Stimulated activated CD4-positive, alpha-beta T cell treated with anti-CD3 and anti-CD28 coated beads, Interleukin-15, amount 100 ng/mL, for 24 hours (primary cell): Measurements from ENCODE around the gene TPD52L2.
"Not testable (repeated sequence)": the region's sequence is repeated elsewhere in the genome, so short reads cannot be mapped to it uniquely, and the experiment has no call there.

ENCODE experiments used
- DNase-seq: peaks from one replicate; pipeline ENCODE4 v3.0.0-alpha.2; 2020

Gene TPD52L2

GRCh38 chr20:63836458-63837344 lies 28.4 kb upstream of the TPD52L2 start:
- no peak for DNase-seq

- DNase-seq: no peak
Measured at GRCh38 chr20:63837479-63837878, 27.6 kb upstream of the TPD52L2 start.

GRCh38 chr20:63839620-63840019 lies 25.4 kb upstream of the TPD52L2 start:
- no peak for DNase-seq

GRCh38 chr20:63840405-63840828 lies 24.7 kb upstream of the TPD52L2 start:
- DNase-seq: no peak

GRCh38 chr20:63842258-63842657 lies 22.8 kb upstream of the TPD52L2 start:
- DNase-seq: no peak

GRCh38 chr20:63843222-63843621 lies 21.8 kb upstream of the TPD52L2 start:
- no peak for DNase-seq

- no peak for DNase-seq
Measured at GRCh38 chr20:63843778-63844177, 21.3 kb upstream of the TPD52L2 start.

- no peak for DNase-seq
Measured at GRCh38 chr20:63844511-63844991, 20.5 kb upstream of the TPD52L2 start.

GRCh38 chr20:63846128-63846771 lies 18.8 kb upstream of the TPD52L2 start:
- DNase-seq: no peak

- no peak for DNase-seq
Measured at GRCh38 chr20:63846888-63847236, 18.2 kb upstream of the TPD52L2 start.

- DNase-seq: no peak
Measured at GRCh38 chr20:63847237-63848002, 17.6 kb upstream of the TPD52L2 start.

- DNase-seq: no peak
Measured at GRCh38 chr20:63848003-63848911, 16.8 kb upstream of the TPD52L2 start.

GRCh38 chr20:63850689-63851547 lies 14.2 kb upstream of the TPD52L2 start:
- DNase-seq: peak; percentile 79

GRCh38 chr20:63851548-63851943 lies 13.5 kb upstream of the TPD52L2 start:
- not testable (repeated sequence) for DNase-seq

- DNase-seq: not testable (repeated sequence)
Measured at GRCh38 chr20:63853733-63854068, 11.4 kb upstream of the TPD52L2 start.

GRCh38 chr20:63854069-63854765 lies 10.9 kb upstream of the TPD52L2 start:
- no peak for DNase-seq

- no peak for DNase-seq
Measured at GRCh38 chr20:63854766-63855362, 10.2 kb upstream of the TPD52L2 start.

- no peak for DNase-seq
Measured at GRCh38 chr20:63855363-63856097, 9.5 kb upstream of the TPD52L2 start.

GRCh38 chr20:63856098-63856511 lies 9.0 kb upstream of the TPD52L2 start:
- no peak for DNase-seq
